Natural killer cell (primary cell): Measurements from ENCODE around the gene HSPB2. TPM values are rescaled to one million over a fixed set of nuclear protein-coding genes. Genes with fewer than 3 reads are reported as not detected.

Experiments
- ATAC-seq, 3 donors: fragments of 150-1000 bp in 2 of 3; fragments of 200-7000 bp in 1 of 3; cut with Tn5 transposase; 1 replicate in 1 of 3; 2 replicates in 2 of 3; pipeline ENCODE4 v1.10.0; 2021; ENCODE audit warnings: mild to moderate bottlenecking in 2 of 3, moderate library complexity in 2 of 3
- DNase-seq, 2 donors: peaks; one replicate each; pipeline versions ENCODE4 v3.0.0 to v3.0.0-alpha.2; 2013 to 2021; ENCODE audit warnings: mixed read lengths in 1 of 2
- H3K27ac ChIP-seq: one replicate; pipeline ENCODE4 v1.5.1; 2013; ENCODE audit warnings: mild to moderate bottlenecking, low read length
- H3K27me3 ChIP-seq: one replicate; pipeline ENCODE4 v1.6.1; 2013; ENCODE audit warnings: low read length; ENCODE audit not compliant: control insufficient read depth, insufficient read depth
- H3K36me3 ChIP-seq: one replicate; pipeline ENCODE4 v1.6.1; 2013; ENCODE audit warnings: low read length; ENCODE audit not compliant: control insufficient read depth, insufficient read depth
- H3K4me1 ChIP-seq: one replicate; pipeline ENCODE4 v1.6.1; 2013; ENCODE audit warnings: low read length; ENCODE audit not compliant: control insufficient read depth, insufficient read depth
- H3K4me3 ChIP-seq: one replicate; pipeline ENCODE4 v1.5.1; 2013; ENCODE audit warnings: low read length
- H3K9me3 ChIP-seq: one replicate; pipeline ENCODE4 v1.6.1; 2013; ENCODE audit warnings: low read length; ENCODE audit not compliant: control insufficient read depth, insufficient read depth
- H3K27ac Mint-ChIP-seq, 2 donors: one replicate each; pipeline ENCODE4 v1.8.0; 2022; ENCODE audit warnings: mild to moderate bottlenecking in 2 of 2, mixed read lengths in 2 of 2, moderate library complexity in 1 of 2
- H3K27me3 Mint-ChIP-seq, 2 donors: one replicate each; pipeline ENCODE4 v1.8.0; 2022; ENCODE audit warnings: low read depth in 2 of 2, mixed read lengths in 2 of 2
- H3K36me3 Mint-ChIP-seq: one replicate; pipeline ENCODE4 v1.8.0; 2022; ENCODE audit warnings: mixed read lengths
- H3K4me1 Mint-ChIP-seq, 2 donors: one replicate each; pipeline ENCODE4 v1.8.0; 2022; ENCODE audit warnings: mixed read lengths in 2 of 2
- H3K4me3 Mint-ChIP-seq: one replicate; pipeline ENCODE4 v1.8.0; 2022; ENCODE audit warnings: mild to moderate bottlenecking, moderate library complexity, mixed read lengths
- H3K9me3 Mint-ChIP-seq, 2 donors: one replicate each; pipeline ENCODE4 v1.8.0; 2022; ENCODE audit warnings: mixed read lengths in 2 of 2
- WGBS: methylation state at CpG from one replicate; pipeline ENCODE4 v1.1.7; 2013; ENCODE audit warnings: missing lambda C conversion rate; ENCODE audit not compliant: insufficient coverage; 5-methylcytosine and 5-hydroxymethylcytosine counted together
- intact Hi-C: fragments of 100-400 bp; cut with micrococcal nuclease; formaldehyde crosslinking; loops from one replicate; pipeline ENCODE4 v1.14.2; 2022
- total RNA-seq, 4 donors: library from RNA; stranded (reverse); fragments of 120-200 nt in 1 of 4; gene quantifications; one replicate each; pipeline versions ENCODE4 v1.2.3 to v1.2.4, GENCODE V29; 2013 to 2022
- TF ChIP-seq, protein P1 (sequence below): fragments of 200-600 bp; IDR thresholded peaks from one replicate; pipeline ENCODE4 v1.8.0; 2022; ENCODE audit warnings: antibody characterized with exemption

Gene HSPB2
- total RNA-seq, 3 donors from 2014 or later (not counting 1 experiment from before 2014, with no cell fraction given): not detected

DNA sequence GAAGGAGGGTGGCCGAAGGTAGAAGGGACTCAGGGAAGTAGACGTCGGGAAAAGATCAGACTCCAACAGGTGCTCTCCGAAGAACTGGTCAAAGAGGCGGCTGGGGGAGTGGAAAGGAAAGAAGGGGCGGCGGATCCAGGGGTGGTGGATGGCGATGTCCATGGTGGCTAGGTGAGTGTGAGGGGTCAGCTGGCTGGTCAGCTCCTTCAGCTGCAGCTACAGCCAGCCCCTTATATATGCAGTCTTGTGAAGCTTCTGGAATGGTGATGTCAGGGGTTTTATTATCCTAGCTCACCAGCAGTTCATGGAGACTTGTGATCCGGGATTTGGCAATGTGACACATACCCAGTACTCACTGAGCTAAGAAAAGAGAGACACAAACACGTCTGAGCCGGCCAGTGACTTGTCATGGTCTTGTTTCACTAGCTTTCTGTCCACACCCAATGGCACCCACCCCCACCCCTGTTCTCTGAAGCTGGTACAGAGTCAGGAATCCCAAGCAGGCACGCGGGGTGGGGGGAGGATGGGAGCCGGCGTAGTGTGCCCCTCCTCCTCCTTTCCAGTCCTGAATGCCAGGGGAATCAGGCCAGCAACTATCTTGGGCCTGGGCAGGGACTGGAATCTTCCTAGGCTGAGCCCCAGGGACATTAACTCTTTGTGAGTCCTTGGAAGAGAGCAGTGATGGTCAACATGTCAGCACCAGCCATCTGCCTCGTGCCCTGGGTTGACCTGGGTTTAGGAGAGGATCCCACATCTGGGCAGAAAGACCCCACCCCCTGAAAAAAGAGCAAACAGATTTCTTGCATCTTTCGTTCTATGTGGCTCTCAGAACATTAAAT is 752 bp upstream of the HSPB2 start, which contains the start of gene CRYAB:
Gene CRYAB (minus strand): TSS at position 208 of the 839 bp plus-strand sequence. CDS start 46 bp downstream, at position 162.
- H3K27ac Mint-ChIP-seq: no peak within 1 kb of the TSS
- peaks cover 54 to 62% of the 10 kb centered on the region in 2 donors for H3K27me3 Mint-ChIP-seq
- H3K4me1 ChIP-seq: no peaks in the 10 kb centered on the region

GRCh38 chr11:111913031-111913861 is 712 bp downstream of the HSPB2 start:
- no peaks in the 10 kb centered on the region for H3K36me3 ChIP-seq
- no peaks in the 10 kb centered on the region for H3K36me3 Mint-ChIP-seq
- H3K27me3 ChIP-seq: peaks cover 15% of the 10 kb centered on the region
- H3K4me3 Mint-ChIP-seq: no peak overlapping the region
- H3K9me3 ChIP-seq: no peaks in the 10 kb centered on the region
- no peak overlapping the region for H3K4me3 ChIP-seq
- H3K4me1 ChIP-seq: no peaks in the 10 kb centered on the region
- ATAC-seq (no peak), DNase-seq (no peak)
- no peaks in the 10 kb centered on the region for H3K4me1 Mint-ChIP-seq
- TF ChIP-seq, protein P1, sequence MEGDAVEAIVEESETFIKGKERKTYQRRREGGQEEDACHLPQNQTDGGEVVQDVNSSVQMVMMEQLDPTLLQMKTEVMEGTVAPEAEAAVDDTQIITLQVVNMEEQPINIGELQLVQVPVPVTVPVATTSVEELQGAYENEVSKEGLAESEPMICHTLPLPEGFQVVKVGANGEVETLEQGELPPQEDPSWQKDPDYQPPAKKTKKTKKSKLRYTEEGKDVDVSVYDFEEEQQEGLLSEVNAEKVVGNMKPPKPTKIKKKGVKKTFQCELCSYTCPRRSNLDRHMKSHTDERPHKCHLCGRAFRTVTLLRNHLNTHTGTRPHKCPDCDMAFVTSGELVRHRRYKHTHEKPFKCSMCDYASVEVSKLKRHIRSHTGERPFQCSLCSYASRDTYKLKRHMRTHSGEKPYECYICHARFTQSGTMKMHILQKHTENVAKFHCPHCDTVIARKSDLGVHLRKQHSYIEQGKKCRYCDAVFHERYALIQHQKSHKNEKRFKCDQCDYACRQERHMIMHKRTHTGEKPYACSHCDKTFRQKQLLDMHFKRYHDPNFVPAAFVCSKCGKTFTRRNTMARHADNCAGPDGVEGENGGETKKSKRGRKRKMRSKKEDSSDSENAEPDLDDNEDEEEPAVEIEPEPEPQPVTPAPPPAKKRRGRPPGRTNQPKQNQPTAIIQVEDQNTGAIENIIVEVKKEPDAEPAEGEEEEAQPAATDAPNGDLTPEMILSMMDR: no peak
- no peak overlapping the region for H3K27ac Mint-ChIP-seq
- 84% methylated on average over 24 of the region's 24 CpGs for WGBS
- H3K9me3 Mint-ChIP-seq: no peaks in the 10 kb centered on the region
- H3K27me3 Mint-ChIP-seq: peaks cover 56% of the 10 kb centered on the region in 2 donors
- no peak overlapping the region for H3K27ac ChIP-seq
- intact Hi-C loops: no loop called here

More for the DNA sequence above, 752 bp upstream of the HSPB2 start, which contains the start of gene CRYAB:
- Histone ChIP-seq H3K27me3 (peaks cover 15% of the 10 kb centered on the region), H3K4me3 (no peak within 1 kb of the TSS), H3K27ac (no peak within 1 kb of the TSS), H3K36me3 (no peaks in the 10 kb centered on the region), H3K9me3 (no peaks in the 10 kb centered on the region)
- DNase-seq (no peak), ATAC-seq (no peak)
- Mint-ChIP-seq H3K4me3 (no peak within 1 kb of the TSS), H3K9me3 (no peaks in the 10 kb centered on the region), H3K36me3 (no peaks in the 10 kb centered on the region), H3K4me1 (no peaks in the 10 kb centered on the region)
- TF ChIP-seq, protein P1: no peak
- WGBS: 72% methylated on average over 17 of the region's 17 CpGs
- intact Hi-C loops: no loop called here

DNA sequence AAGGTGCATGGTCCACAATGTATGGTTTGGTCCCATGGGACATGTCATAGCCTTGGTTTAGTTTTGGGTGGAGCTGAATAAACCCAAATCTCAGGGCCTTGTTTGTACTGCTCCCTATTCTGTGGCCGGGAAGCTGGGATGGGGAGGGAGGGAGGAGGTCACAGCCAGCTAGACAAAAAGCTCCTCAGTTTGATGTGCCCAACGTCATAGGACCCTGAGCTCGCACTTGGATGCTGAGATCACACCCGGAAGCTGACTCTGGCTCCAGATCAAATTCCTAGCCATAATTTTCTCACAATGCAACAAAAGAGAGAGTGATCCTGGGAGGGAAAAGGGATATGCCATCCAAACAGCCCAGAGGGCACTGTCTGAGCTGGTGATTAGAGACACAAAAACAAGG is 1.5 kb downstream of the HSPB2 start:
- intact Hi-C loops: no loop called here
- DNase-seq: no peak
- Mint-ChIP-seq H3K9me3 (no peaks in the 10 kb centered on the region), H3K4me1 (no peaks in the 10 kb centered on the region), H3K36me3 (no peaks in the 10 kb centered on the region), H3K27ac (no peak overlapping the region), H3K4me3 (no peak overlapping the region), H3K27me3 (peaks cover 50 to 54% of the 10 kb centered on the region in 2 donors)
- TF ChIP-seq, protein P1: no peak
- H3K27me3 ChIP-seq: peaks cover 15% of the 10 kb centered on the region
- H3K4me1 ChIP-seq: no peaks in the 10 kb centered on the region
- no peaks in the 10 kb centered on the region for H3K9me3 ChIP-seq
- H3K27ac ChIP-seq: no peak overlapping the region
- 62% methylated on average over 4 of the region's 4 CpGs for WGBS
- no peak for ATAC-seq
- H3K4me3 ChIP-seq: no peak overlapping the region
- H3K36me3 ChIP-seq: no peaks in the 10 kb centered on the region
